Measurements from ENCODE around the gene SUPT3H.

- TF ChIP-seq CTCF (IDR thresholded peaks at IDR 0.05): no peak
- TF ChIP-seq POLR2A (IDR thresholded peaks at IDR 0.05): no peak
These were observed 123.5 kb downstream of the SUPT3H start for GRCh38 chr6:45254253-45254652.
